ENCODE measurements around the gene SLC39A11.

Gene SLC39A11

GRCh38 chr17:72850410-72851118 is 241.9 kb downstream of the SLC39A11 start:
- H3K9me3 ChIP-seq: no peaks in the 10 kb centered on the region
- H4K20me1 ChIP-seq: no peaks in the 10 kb centered on the region
- no peak overlapping the region for H3K4me2 ChIP-seq
- H3K27me3 ChIP-seq: no peaks in the 10 kb centered on the region
- TF ChIP-seq Cebpa-rat (IDR thresholded peaks at IDR 0.05): no peak
- H3K36me3 ChIP-seq: peaks cover 4% of the 10 kb centered on the region
- H3K27ac ChIP-seq: no peak overlapping the region
- H3K9ac ChIP-seq: no peak overlapping the region
- H3K4me3 ChIP-seq: no peak overlapping the region
- H3K4me1 ChIP-seq: no peaks in the 10 kb centered on the region

GRCh38 chr17:72846399-72846798 is 246.1 kb downstream of the SLC39A11 start:
- Histone ChIP-seq H3K9ac (no peak overlapping the region), H3K9me3 (no peaks in the 10 kb centered on the region), H3K4me2 (no peak overlapping the region), H3K27me3 (no peaks in the 10 kb centered on the region), H3K4me3 (no peak overlapping the region), H3K36me3 (peaks cover 24% of the 10 kb centered on the region), H3K4me1 (no peaks in the 10 kb centered on the region), H4K20me1 (no peaks in the 10 kb centered on the region), H3K27ac (no peak overlapping the region)
- no peak for TF ChIP-seq Cebpa-rat (IDR thresholded peaks at IDR 0.05)

GRCh38 chr17:72843591-72843990 is 248.9 kb downstream of the SLC39A11 start:
- H3K4me2 ChIP-seq: no peak overlapping the region
- H4K20me1 ChIP-seq: no peaks in the 10 kb centered on the region
- H3K9me3 ChIP-seq: peaks cover 12% of the 10 kb centered on the region
- no peaks in the 10 kb centered on the region for H3K27me3 ChIP-seq
- no peaks in the 10 kb centered on the region for H3K4me1 ChIP-seq
- TF ChIP-seq Cebpa-rat (IDR thresholded peaks at IDR 0.05): no peak
- H3K36me3 ChIP-seq: peaks cover 52% of the 10 kb centered on the region
- no peak overlapping the region for H3K27ac ChIP-seq
- H3K9ac ChIP-seq: no peak overlapping the region
- no peak overlapping the region for H3K4me3 ChIP-seq

- H3K36me3 ChIP-seq: peaks cover 64% of the 10 kb centered on the region
- H3K4me2 ChIP-seq: no peak overlapping the region
- H3K27ac ChIP-seq: no peak overlapping the region
- no peaks in the 10 kb centered on the region for H3K27me3 ChIP-seq
- H3K9me3 ChIP-seq: peaks cover 12% of the 10 kb centered on the region
- no peak overlapping the region for H3K9ac ChIP-seq
- no peak for TF ChIP-seq Cebpa-rat (IDR thresholded peaks at IDR 0.05)
- H3K4me3 ChIP-seq: no peak overlapping the region
- no peaks in the 10 kb centered on the region for H3K4me1 ChIP-seq
- H4K20me1 ChIP-seq: no peaks in the 10 kb centered on the region
These were observed 252.5 kb downstream of the SLC39A11 start for GRCh38 chr17:72840019-72840418.

GRCh38 chr17:72839131-72839725 is 253.3 kb downstream of the SLC39A11 start:
- TF ChIP-seq Cebpa-rat (IDR thresholded peaks at IDR 0.05): no peak
- peaks cover 12% of the 10 kb centered on the region for H3K9me3 ChIP-seq
- peaks cover 63% of the 10 kb centered on the region for H3K36me3 ChIP-seq
- H3K4me2 ChIP-seq: no peak overlapping the region
- H4K20me1 ChIP-seq: no peaks in the 10 kb centered on the region
- no peaks in the 10 kb centered on the region for H3K27me3 ChIP-seq
- H3K27ac ChIP-seq: no peak overlapping the region
- H3K4me3 ChIP-seq: no peak overlapping the region
- H3K4me1 ChIP-seq: no peaks in the 10 kb centered on the region
- H3K9ac ChIP-seq: no peak overlapping the region

- Histone ChIP-seq H3K27me3 (no peaks in the 10 kb centered on the region), H3K4me2 (no peak overlapping the region), H3K36me3 (peaks cover 63% of the 10 kb centered on the region), H3K4me1 (no peaks in the 10 kb centered on the region), H3K9ac (no peak overlapping the region), H3K27ac (no peak overlapping the region), H4K20me1 (no peaks in the 10 kb centered on the region), H3K9me3 (peaks cover 12% of the 10 kb centered on the region), H3K4me3 (no peak overlapping the region)
- TF ChIP-seq Cebpa-rat (IDR thresholded peaks at IDR 0.05): no peak
These were observed 253.9 kb downstream of the SLC39A11 start for GRCh38 chr17:72838581-72838980.

- Histone ChIP-seq H3K9me3 (peaks cover 12% of the 10 kb centered on the region), H3K27ac (no peak overlapping the region), H4K20me1 (no peaks in the 10 kb centered on the region), H3K36me3 (peaks cover 61% of the 10 kb centered on the region), H3K4me1 (no peaks in the 10 kb centered on the region), H3K4me2 (no peak overlapping the region), H3K9ac (no peak overlapping the region), H3K4me3 (no peak overlapping the region), H3K27me3 (no peaks in the 10 kb centered on the region)
- TF ChIP-seq Cebpa-rat (IDR thresholded peaks at IDR 0.05): no peak
These were observed 254.4 kb downstream of the SLC39A11 start for GRCh38 chr17:72838068-72838467.

GRCh38 chr17:72837335-72837734 is 255.2 kb downstream of the SLC39A11 start:
- Histone ChIP-seq H4K20me1 (no peaks in the 10 kb centered on the region), H3K4me2 (no peak overlapping the region), H3K9me3 (peaks cover 12% of the 10 kb centered on the region), H3K4me3 (no peak overlapping the region), H3K4me1 (no peaks in the 10 kb centered on the region), H3K36me3 (peaks cover 55% of the 10 kb centered on the region), H3K9ac (no peak overlapping the region), H3K27me3 (no peaks in the 10 kb centered on the region), H3K27ac (no peak overlapping the region)
- no peak for TF ChIP-seq Cebpa-rat (IDR thresholded peaks at IDR 0.05)

GRCh38 chr17:72833128-72833765 is 259.2 kb downstream of the SLC39A11 start:
- no peaks in the 10 kb centered on the region for H3K9me3 ChIP-seq
- H3K36me3 ChIP-seq: peaks cover 27% of the 10 kb centered on the region
- no peak overlapping the region for H3K27ac ChIP-seq
- no peak overlapping the region for H3K4me3 ChIP-seq
- no peaks in the 10 kb centered on the region for H3K27me3 ChIP-seq
- TF ChIP-seq Cebpa-rat (IDR thresholded peaks at IDR 0.05): no peak
- no peaks in the 10 kb centered on the region for H3K4me1 ChIP-seq
- no peaks in the 10 kb centered on the region for H4K20me1 ChIP-seq
- no peak overlapping the region for H3K9ac ChIP-seq
- no peak overlapping the region for H3K4me2 ChIP-seq

- H3K9me3 ChIP-seq: peaks cover 9% of the 10 kb centered on the region
- H3K27ac ChIP-seq: no peak overlapping the region
- no peak overlapping the region for H3K9ac ChIP-seq
- no peaks in the 10 kb centered on the region for H3K4me1 ChIP-seq
- no peak for TF ChIP-seq Cebpa-rat (IDR thresholded peaks at IDR 0.05)
- H3K27me3 ChIP-seq: no peaks in the 10 kb centered on the region
- H3K36me3 ChIP-seq: peaks cover 32% of the 10 kb centered on the region
- no peak overlapping the region for H3K4me2 ChIP-seq
- no peak overlapping the region for H3K4me3 ChIP-seq
- H4K20me1 ChIP-seq: no peaks in the 10 kb centered on the region
These were observed 260.2 kb downstream of the SLC39A11 start for GRCh38 chr17:72832306-72832705.

Data from BLaER1 (cell line).